Frontal cortex (tissue), 4 donors: Measurements from ENCODE around the gene PLEK. TPM values are rescaled to one million over a fixed set of nuclear protein-coding genes. Genes with fewer than 3 reads are reported as not detected.

Experiments used
- DNase-seq, 2 donors: peaks; one replicate each; pipeline ENCODE4 v3.0.0; 2012; ENCODE audit warnings: low spot score in 2 of 2
- FAIRE-seq: peaks from 2 replicates; lab custom pipeline; 2012; peaks lifted over from hg19 to GRCh38; lab: Jason Lieb, UNC
- total RNA-seq: library from RNA; depleted of rRNA; stranded (reverse); fragments of >200 nt; gene quantifications from one replicate; pipeline ENCODE4 v1.2.3, GENCODE V29; 2014
- donor health status: control.
- donor health status: control.
- donor health status: control.

PLEK gene
- total RNA-seq, 1 donor from 2014 or later = 1.6 TPM

- DNase-seq (no peak), FAIRE-seq (no peak)
Observed at GRCh38 chr2:68411397-68412126, 46.5 kb downstream of the PLEK start.

DNA sequence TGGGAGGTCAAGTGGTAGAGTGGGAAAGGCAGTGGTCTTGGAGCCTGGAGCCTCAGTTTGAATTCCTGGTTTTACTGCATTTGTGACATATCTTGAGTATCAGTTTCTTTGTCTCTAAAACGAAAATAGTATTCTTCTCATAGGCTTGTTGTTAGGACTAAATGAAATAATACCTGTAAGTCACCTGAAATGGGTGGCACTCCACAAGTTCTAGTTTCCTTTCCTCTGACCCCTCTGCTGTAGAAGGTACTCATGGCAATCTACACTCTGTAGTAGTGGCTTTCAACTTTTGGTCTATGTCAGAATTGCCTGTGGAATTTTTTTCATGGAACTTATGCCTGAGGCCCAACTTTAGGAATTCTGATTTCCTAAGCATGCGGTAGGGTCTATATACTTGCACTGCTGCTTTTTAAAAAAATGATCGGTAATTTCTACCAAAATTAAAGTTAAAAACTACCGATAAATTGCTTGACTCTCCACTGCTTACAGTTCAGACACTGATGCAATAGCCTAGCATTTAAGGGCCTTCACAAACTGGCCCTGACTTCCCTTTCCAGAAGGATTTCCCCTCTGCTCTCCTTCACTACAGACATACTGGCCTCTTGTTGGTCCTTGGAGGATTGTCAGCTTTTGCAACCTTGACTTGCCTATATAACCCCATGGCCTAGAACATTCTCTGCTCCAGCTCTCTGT is 47.2 kb downstream of the PLEK start:
- FAIRE-seq (no peak), DNase-seq (no peak)

DNA sequence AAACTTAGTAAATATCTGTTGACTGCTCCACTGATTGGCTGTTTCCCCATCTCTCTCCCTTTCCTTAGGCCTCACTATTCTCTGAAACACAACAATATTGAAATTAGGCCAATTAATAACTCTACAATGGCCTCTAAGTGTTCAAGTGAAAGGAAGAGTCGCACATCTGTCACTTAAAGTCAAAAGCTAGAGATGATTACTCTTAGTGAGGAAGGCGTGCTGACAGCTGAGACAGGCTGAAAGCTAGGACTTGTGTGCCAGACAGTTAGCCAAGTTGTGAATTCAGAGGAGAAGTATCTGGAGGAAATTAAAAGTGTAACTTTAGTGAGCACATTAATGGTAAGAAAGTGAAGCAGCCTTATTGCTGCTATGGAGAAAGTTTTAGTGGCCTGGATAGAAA is 48.4 kb downstream of the PLEK start:
- DNase-seq (no peak), FAIRE-seq (no peak)

DNA sequence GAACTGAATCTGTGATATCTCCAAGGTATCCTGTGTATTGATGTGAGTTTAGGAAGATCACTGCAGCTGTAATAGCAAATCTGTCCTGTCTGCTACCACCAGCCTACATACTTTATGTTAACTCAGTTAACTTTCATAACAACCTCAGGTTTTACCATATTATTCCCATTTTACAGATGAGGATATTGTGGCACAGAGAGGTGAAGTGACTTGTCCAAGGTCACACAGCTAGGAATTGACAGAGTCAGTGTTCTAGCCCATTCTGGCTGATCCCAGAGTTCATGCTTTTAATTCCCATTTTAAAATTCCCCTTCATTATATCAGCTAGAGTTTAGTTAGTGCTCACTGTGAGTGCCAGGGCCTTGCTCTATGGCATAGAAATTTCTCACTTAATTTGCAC is 49.4 kb downstream of the PLEK start:
- DNase-seq (no peak), FAIRE-seq (no peak)

GRCh38 chr2:68414876-68415275 is 49.8 kb downstream of the PLEK start:
- DNase-seq (no peak), FAIRE-seq (no peak)

DNA sequence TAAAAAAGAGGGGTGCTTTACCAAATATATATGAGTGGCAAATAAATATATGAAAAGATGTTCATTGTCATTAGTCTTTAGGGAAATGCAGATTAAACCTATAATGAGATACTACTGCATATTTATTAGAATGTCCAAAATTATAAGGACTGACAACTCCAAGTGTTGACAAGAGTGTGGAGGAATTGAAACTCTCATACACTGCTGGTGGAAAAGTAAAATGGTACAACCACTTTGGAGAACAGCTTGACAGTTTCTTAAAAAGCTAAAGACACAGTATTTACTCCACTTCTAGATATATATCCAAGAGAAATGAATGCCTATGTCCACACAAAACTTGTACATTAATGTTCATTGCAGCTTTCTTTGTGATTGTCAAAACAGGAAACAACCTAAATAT is 50.4 kb downstream of the PLEK start:
- no peak for DNase-seq

DNA sequence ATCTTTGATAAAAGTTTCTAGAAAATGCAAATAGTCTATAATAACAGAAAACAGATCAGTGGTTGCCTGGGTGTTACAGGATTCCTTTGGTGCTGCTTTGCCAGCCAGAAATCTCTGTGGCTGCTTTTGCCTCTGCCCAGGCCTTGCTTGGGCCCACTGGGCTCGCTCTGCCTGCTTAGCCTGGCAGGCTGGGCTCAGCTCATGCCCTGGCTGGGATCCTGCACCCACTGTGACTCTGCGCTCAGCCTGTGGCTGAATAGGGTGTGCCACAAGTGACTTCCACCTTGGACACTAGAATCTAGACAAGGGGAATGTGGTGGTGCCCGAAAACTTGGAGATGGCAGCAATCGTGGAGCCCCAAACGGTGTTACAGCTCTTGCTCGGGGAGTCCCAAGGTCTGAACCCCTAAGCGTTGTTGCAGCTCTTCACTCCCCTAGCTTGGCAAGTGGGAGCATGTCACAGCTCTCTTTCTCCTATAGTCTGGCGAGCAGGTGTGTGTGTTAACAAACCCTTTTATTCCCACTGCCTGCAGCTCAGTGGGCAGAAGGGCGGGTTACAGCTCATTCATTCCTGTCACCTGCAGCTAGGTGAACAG is 51.1 kb downstream of the PLEK start:
- DNase-seq (no peak), FAIRE-seq (no peak)

More for the DNA sequence above, 50.4 kb downstream of the PLEK start:
- FAIRE-seq = no peak

GRCh38 chr2:68417926-68418325 is 52.8 kb downstream of the PLEK start:
- FAIRE-seq = no peak
- no peak for DNase-seq

DNA sequence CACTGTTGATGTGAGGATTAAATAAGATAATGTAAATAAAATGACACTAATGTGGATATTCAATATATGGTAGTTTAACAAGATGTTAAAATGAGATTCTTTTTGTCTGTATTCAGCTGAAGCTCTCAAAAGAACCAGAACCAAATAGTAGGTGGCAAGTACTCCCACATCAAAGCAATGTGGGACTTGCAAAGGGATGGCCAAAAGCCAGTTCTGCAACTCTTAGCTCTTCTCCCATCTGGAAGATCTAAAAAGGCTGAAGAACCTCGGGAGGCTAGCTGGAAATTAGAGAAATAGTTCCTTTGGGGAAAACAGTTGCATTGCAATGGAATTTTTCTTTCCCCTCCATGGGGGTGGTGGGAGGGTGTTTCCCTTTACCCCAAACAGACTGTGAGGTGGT is 53.3 kb downstream of the PLEK start:
- FAIRE-seq = no peak
- DNase-seq = no peak

GRCh38 chr2:68418855-68419254 is 53.8 kb downstream of the PLEK start:
- no peak for DNase-seq
- no peak for FAIRE-seq

DNA sequence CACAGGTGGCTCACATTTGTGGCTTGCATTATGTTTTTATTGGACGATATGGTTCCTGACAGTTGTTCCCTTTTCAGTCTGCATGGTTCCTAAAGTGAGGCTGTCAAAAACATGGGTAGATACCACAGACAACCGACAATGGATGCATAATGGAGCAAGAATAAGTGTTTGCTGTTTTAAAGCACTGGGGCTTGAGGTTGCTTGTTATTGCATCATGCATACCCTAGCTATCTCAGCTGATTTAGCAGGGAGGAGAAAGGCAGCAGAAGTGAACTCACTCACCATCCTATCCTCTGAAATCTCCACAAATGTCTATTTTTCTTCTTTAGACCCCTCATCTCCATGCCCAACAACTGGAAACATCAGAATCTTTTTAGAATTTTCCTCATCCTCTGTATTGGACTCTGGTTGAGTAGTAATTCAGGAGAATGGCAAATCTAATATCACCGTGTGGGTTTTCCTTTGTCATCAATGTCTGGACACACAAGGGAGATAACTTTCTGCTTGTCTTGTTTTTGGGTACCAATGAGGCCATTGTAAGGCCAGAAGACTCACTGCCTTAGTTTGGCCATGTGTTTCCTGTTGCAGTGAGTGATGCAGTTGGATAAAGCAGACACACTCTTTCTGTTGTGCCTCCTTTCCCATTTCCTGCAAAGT is 55.3 kb downstream of the PLEK start:
- FAIRE-seq (no peak), DNase-seq (no peak)

- DNase-seq (no peak), FAIRE-seq (no peak)
Observed at GRCh38 chr2:68423966-68424650, 59.0 kb downstream of the PLEK start.

- no peak for FAIRE-seq
- DNase-seq = no peak
Observed at GRCh38 chr2:68425503-68425902, 60.4 kb downstream of the PLEK start.

GRCh38 chr2:68426446-68426845 is 61.4 kb downstream of the PLEK start:
- DNase-seq (no peak), FAIRE-seq (no peak)

DNA sequence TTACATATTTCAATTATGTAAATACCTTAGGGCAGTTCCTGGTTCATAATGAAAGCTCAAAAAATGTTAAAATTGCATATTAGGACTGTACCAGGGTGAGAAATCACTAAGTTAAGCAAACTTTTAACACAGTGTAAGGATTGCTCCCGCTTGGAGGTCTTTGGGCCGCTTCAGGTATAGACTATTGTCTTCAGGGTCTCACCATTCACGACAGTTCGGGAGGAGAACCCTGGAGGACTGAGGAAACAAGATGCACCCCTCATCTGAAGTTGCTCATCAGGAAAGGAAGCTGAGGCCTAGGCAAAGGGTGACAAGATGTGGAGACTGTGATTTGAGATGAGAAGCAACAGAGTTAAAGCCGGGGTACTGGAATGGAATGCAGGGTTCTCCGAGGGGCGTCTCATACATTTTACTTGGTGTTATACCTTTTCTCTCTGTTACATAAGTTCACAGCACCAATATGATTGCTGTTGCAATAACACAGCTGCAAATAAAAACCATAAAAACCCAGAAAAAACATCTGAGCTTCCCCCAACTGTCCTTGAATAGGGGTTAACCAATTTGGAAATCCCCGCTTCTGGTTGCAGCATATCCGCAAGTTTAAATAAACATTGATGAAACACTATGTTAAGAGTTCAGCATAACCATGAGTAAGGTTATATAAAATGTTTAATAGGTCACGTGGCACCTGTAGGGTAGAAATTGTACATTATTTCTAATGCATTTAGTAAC is 61.9 kb downstream of the PLEK start:
- FAIRE-seq = no peak
- DNase-seq = no peak

- no peak for DNase-seq
- FAIRE-seq = no peak
Observed at GRCh38 chr2:68428126-68428525, 63.0 kb downstream of the PLEK start.

- FAIRE-seq = no peak
- DNase-seq = no peak
Observed at GRCh38 chr2:68428746-68429145, 63.7 kb downstream of the PLEK start.

- DNase-seq = no peak
- FAIRE-seq = no peak
Observed at GRCh38 chr2:68429311-68429826, 64.3 kb downstream of the PLEK start.

- FAIRE-seq (no peak), DNase-seq (no peak)
Observed at GRCh38 chr2:68431316-68431972, 66.4 kb downstream of the PLEK start.
